Neural progenitor cell (in vitro differentiated cells): ENCODE data around the gene CITED4. TPM values are rescaled to one million over a fixed set of nuclear protein-coding genes. Genes with fewer than 3 reads are reported as not detected.

Experiments used
- DNase-seq: peaks from one replicate; pipeline ENCODE4 v3.0.0-alpha.2; 2016; ENCODE audit warnings: low spot score
- H2AFZ ChIP-seq: fragments of 200-600 bp; sonication (generic); replicated peaks from 2 replicates; pipeline ENCODE4 v1.6.1; 2016; ENCODE audit warnings: antibody characterized with exemption
- H3F3A ChIP-seq: fragments of 200-600 bp; sonication (generic); 2 replicates; pipeline ENCODE4 v1.6.1; 2016; ENCODE audit warnings: antibody characterized with exemption, low read depth
- H3K27ac ChIP-seq: fragments of 200-600 bp; sonication (generic); 2 replicates; pipeline ENCODE4 v1.5.1; 2016; ENCODE audit warnings: mild to moderate bottlenecking
- H3K27me3 ChIP-seq: fragments of 200-600 bp; sonication (generic); 2 replicates; pipeline ENCODE4 v1.6.1; 2016; ENCODE audit warnings: mild to moderate bottlenecking, moderate library complexity
- H3K36me3 ChIP-seq: fragments of 200-600 bp; sonication (generic); 2 replicates; pipeline ENCODE4 v1.5.1; 2016
- H3K4me1 ChIP-seq: fragments of 200-600 bp; sonication (generic); 2 replicates; pipeline ENCODE4 v1.6.1; 2016; ENCODE audit warnings: mixed run types
- H3K4me2 ChIP-seq: fragments of 200-600 bp; sonication (generic); 2 replicates; pipeline ENCODE4 v1.6.1; 2016
- H3K4me3 ChIP-seq: fragments of 200-600 bp; sonication (generic); 2 replicates; pipeline ENCODE4 v1.5.1; 2016
- H3K79me2 ChIP-seq: fragments of 200-600 bp; sonication (generic); 2 replicates; pipeline ENCODE4 v1.6.1; 2016; ENCODE audit warnings: low read depth
- H3K9ac ChIP-seq: fragments of 200-600 bp; sonication (generic); 2 replicates; pipeline ENCODE4 v1.6.1; 2016
- H3K9me3 ChIP-seq: fragments of 200-600 bp; sonication (generic); 2 replicates; pipeline ENCODE4 v1.5.1; 2016; ENCODE audit warnings: low read depth
- H4K20me1 ChIP-seq: fragments of 200-600 bp; sonication (generic); 2 replicates; pipeline ENCODE4 v1.6.1; 2016; ENCODE audit warnings: low read depth
- H3K27ac Mint-ChIP-seq: 3 replicates; pipeline ENCODE4 v1.8.0; 2021; ENCODE audit warnings: mixed read lengths
- H3K27me3 Mint-ChIP-seq: 2 replicates; pipeline ENCODE4 v1.8.0; 2022; ENCODE audit warnings: low read depth, mild to moderate bottlenecking, inconsistent platforms, moderate library complexity, mixed read lengths; ENCODE audit not compliant: insufficient read depth
- H3K36me3 Mint-ChIP-seq: 3 replicates; pipeline ENCODE4 v1.8.0; 2021; ENCODE audit warnings: mixed read lengths
- H3K4me1 Mint-ChIP-seq: 3 replicates; pipeline ENCODE4 v1.8.0; 2021; ENCODE audit warnings: mixed read lengths
- H3K4me3 Mint-ChIP-seq: 3 replicates; pipeline ENCODE4 v1.8.0; 2021; ENCODE audit warnings: mild to moderate bottlenecking, moderate library complexity, mixed read lengths
- H3K9me3 Mint-ChIP-seq: 3 replicates; pipeline ENCODE4 v1.8.0; 2020; ENCODE audit warnings: mixed read lengths
- EZH2 ChIP-seq: fragments of 200-600 bp; sonication (generic); IDR thresholded peaks from 2 replicates; pipeline ENCODE4 v1.6.1; 2017; ENCODE audit warnings: antibody characterized with exemption, mild to moderate bottlenecking, moderate library complexity
- EZH2phosphoT487 ChIP-seq: fragments of 200-600 bp; sonication (generic); IDR thresholded peaks from 2 replicates; pipeline ENCODE4 v1.6.1; 2017; ENCODE audit warnings: antibody characterized with exemption
- total RNA-seq: library from RNA; depleted of rRNA; stranded (reverse); fragments of >200 nt; gene quantifications from 2 replicates; pipeline ENCODE4 v1.2.3, GENCODE V29; 2015; ENCODE audit warnings: low replicate concordance
- TF ChIP-seq, protein P1 (sequence below): fragments of 200-600 bp; sonication (generic); IDR thresholded peaks from 2 replicates; pipeline ENCODE4 v1.5.1; 2017; ENCODE audit warnings: antibody characterized with exemption, mild to moderate bottlenecking

The CITED4 gene
- total RNA-seq, 1 donor from 2014 or later: 0.77 TPM

DNA sequence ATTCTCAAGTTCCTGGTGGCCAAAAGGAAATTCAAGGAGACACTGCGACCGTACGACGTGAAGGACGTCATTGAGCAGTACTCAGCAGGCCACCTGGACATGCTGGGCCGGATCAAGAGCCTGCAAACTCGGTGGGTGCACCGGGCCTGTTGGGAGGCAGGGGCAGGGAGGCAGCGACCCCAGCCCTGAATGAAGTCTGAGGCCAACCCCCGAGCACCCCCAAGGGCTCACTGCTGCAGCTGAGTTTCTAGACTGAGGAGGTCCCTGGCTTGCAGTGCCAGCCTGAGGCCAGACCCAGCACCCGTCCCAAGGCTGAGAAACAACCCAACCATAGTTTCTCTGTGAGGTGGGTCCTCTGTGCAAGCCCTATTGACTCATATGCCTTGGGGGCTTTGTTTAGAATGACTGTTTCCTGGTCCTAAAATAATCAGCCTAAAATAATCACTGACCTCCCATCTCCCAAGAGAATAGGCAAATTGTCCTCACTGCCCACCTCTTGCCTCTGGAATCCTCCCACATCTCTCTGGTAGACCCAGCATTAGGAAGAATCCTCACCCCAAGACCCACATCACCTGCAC, 27.1 kb downstream of the CITED4 start:
- peaks cover 8% of the 10 kb centered on the region for H3K27me3 Mint-ChIP-seq
- peaks cover 9% of the 10 kb centered on the region for H3K4me1 ChIP-seq
- H3K27ac Mint-ChIP-seq: no peak overlapping the region

DNA sequence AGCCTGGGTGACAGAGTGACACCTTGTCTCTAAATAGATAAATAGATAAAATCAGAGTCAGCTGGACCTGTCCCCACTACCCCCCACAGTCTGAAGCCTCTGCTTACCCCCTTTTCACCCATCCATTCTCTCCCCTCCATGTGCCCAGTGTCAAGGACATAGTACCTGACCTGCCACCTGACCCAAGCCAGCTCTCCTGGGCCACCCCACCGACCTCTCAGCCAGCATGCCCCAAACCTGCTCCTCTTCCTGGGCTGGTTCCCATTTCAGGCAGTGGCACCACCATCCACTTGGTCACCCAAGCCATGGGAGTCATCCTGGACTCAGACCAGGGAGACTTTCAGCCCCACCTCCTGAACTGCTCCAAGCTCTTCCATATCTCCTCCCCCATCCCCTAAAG, 28.2 kb downstream of the CITED4 start:
- Histone ChIP-seq H3K9me3 (no peaks in the 10 kb centered on the region), H3K27me3 (no peaks in the 10 kb centered on the region), H3K4me2 (no peak overlapping the region), H3K4me3 (no peak overlapping the region), H4K20me1 (no peaks in the 10 kb centered on the region), H3K36me3 (no peaks in the 10 kb centered on the region), H3K9ac (no peak overlapping the region), H2AFZ (no peak overlapping the region), H3K27ac (no peak overlapping the region), H3F3A (no peaks in the 10 kb centered on the region), H3K4me1 (peaks cover under 1% of the 10 kb centered on the region), H3K79me2 (no peaks in the 10 kb centered on the region)
- Mint-ChIP-seq H3K9me3 (no peaks in the 10 kb centered on the region), H3K27me3 (peaks cover 8% of the 10 kb centered on the region), H3K36me3 (peaks cover 2% of the 10 kb centered on the region), H3K27ac (no peak overlapping the region), H3K4me3 (no peak overlapping the region), H3K4me1 (peaks cover under 1% of the 10 kb centered on the region)
- no peak for DNase-seq
- TF ChIP-seq EZH2phosphoT487: no peak
- TF ChIP-seq EZH2: no peak
- TF ChIP-seq, protein P1, sequence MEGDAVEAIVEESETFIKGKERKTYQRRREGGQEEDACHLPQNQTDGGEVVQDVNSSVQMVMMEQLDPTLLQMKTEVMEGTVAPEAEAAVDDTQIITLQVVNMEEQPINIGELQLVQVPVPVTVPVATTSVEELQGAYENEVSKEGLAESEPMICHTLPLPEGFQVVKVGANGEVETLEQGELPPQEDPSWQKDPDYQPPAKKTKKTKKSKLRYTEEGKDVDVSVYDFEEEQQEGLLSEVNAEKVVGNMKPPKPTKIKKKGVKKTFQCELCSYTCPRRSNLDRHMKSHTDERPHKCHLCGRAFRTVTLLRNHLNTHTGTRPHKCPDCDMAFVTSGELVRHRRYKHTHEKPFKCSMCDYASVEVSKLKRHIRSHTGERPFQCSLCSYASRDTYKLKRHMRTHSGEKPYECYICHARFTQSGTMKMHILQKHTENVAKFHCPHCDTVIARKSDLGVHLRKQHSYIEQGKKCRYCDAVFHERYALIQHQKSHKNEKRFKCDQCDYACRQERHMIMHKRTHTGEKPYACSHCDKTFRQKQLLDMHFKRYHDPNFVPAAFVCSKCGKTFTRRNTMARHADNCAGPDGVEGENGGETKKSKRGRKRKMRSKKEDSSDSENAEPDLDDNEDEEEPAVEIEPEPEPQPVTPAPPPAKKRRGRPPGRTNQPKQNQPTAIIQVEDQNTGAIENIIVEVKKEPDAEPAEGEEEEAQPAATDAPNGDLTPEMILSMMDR: no peak

More for the DNA sequence above, 27.1 kb downstream of the CITED4 start:
- no peaks in the 10 kb centered on the region for H3K9me3 ChIP-seq
- no peaks in the 10 kb centered on the region for H3F3A ChIP-seq
- DNase-seq: no peak
- no peaks in the 10 kb centered on the region for H3K9me3 Mint-ChIP-seq
- H3K9ac ChIP-seq: no peak overlapping the region
- no peaks in the 10 kb centered on the region for H4K20me1 ChIP-seq
- no peak overlapping the region for H3K4me3 ChIP-seq
- no peak overlapping the region for H3K27ac ChIP-seq
- H3K4me1 Mint-ChIP-seq: peaks cover 4% of the 10 kb centered on the region
- no peak overlapping the region for H2AFZ ChIP-seq
- no peaks in the 10 kb centered on the region for H3K36me3 ChIP-seq
- H3K4me3 Mint-ChIP-seq: no peak overlapping the region
- H3K36me3 Mint-ChIP-seq: peaks cover 2% of the 10 kb centered on the region
- no peak for TF ChIP-seq EZH2phosphoT487
- TF ChIP-seq, protein P1: no peak
- TF ChIP-seq EZH2: no peak
- H3K4me2 ChIP-seq: no peak overlapping the region
- no peaks in the 10 kb centered on the region for H3K79me2 ChIP-seq
- no peaks in the 10 kb centered on the region for H3K27me3 ChIP-seq

DNA sequence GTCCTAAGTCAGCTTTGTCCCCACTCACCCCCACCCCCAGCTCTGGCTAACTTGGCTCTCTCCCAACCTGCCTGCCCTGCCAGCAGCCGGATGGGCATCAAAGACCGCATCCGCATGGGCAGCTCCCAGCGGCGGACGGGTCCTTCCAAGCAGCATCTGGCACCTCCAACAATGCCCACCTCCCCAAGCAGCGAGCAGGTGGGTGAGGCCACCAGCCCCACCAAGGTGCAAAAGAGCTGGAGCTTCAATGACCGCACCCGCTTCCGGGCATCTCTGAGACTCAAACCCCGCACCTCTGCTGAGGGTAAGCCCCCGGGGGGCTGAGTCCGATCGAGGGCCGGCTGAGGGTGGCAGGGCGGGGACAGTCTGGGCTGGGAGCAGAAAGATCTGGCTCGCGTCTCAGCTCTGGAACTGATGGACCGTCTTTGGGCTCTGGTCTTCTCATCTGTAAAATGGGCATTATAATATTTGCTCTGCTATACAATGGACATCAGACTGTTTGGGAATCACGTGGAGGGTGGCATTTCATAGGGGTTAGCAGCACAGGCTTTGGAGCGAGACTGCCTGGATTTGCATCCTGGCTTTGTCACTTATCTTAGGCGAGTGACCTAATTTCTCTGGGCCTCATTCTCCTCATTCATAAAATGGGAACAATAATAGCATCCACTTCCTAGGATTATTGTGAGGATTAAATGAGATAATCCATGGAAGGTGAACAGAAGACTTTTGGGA, 31.0 kb downstream of the CITED4 start:
- Histone ChIP-seq H3K4me1 (no peaks in the 10 kb centered on the region), H3K27ac (no peak overlapping the region), H3K9ac (no peak overlapping the region), H3K9me3 (no peaks in the 10 kb centered on the region), H3F3A (no peaks in the 10 kb centered on the region), H4K20me1 (no peaks in the 10 kb centered on the region), H3K27me3 (peaks cover 15% of the 10 kb centered on the region), H2AFZ (no peak overlapping the region), H3K36me3 (no peaks in the 10 kb centered on the region), H3K79me2 (no peaks in the 10 kb centered on the region), H3K4me3 (no peak overlapping the region), H3K4me2 (no peak overlapping the region)
- Mint-ChIP-seq H3K27me3 (peaks cover 11% of the 10 kb centered on the region), H3K27ac (no peak overlapping the region), H3K9me3 (no peaks in the 10 kb centered on the region), H3K36me3 (no peaks in the 10 kb centered on the region), H3K4me1 (peaks cover 13% of the 10 kb centered on the region), H3K4me3 (no peak overlapping the region)
- no peak for TF ChIP-seq EZH2phosphoT487
- TF ChIP-seq EZH2: no peak
- TF ChIP-seq, protein P1: no peak
- no peak for DNase-seq
